Superior temporal gyrus (tissue), 1 donor: ENCODE measurements around the gene CEACAM21.

Experiments used
- DNase-seq: peaks from one replicate; pipeline ENCODE4 v3.0.0-alpha.2; 2016; ENCODE audit errors: extremely low spot score

The CEACAM21 gene

DNA sequence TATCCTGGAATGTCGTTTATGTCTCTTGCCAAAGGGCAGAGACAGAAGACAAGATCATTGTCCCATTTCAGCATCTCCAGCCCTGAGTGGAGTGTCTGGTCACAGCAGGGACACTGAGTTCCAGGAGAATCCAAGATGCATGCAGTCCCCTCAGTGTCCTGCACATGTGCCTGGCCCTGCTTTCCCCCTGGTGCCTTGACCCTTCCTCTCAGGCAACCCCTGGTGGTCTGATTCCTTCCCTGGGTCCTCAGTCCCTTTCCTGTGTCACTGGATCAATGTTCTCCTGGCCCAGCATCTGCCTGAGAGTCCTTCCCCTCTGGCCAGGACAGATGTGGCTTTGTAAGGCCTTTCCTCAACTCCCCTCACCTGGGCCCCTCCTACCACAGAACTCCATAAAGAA is 9.0 kb downstream of the CEACAM21 start:
- no peak for DNase-seq

DNA sequence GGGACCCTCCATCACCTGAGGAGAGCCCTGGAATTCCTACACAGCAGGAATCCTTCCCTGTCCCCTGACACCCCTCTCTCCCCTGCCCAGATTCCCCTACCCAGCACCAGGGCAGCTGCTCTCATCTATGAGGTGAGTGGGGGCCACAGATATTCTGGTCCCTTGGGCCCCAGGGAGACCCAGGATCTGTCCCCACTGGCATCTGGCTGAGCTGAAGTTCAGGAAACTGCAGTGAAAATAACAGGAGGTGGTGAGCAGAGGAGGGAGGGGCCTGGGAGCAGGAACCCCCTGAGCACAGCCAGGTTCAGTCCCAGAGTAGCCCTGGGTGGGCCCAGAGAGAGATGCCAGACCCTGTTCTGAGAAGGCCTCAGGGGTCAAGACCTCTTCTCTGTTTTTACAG is 10.1 kb downstream of the CEACAM21 start:
- no peak for DNase-seq

DNA sequence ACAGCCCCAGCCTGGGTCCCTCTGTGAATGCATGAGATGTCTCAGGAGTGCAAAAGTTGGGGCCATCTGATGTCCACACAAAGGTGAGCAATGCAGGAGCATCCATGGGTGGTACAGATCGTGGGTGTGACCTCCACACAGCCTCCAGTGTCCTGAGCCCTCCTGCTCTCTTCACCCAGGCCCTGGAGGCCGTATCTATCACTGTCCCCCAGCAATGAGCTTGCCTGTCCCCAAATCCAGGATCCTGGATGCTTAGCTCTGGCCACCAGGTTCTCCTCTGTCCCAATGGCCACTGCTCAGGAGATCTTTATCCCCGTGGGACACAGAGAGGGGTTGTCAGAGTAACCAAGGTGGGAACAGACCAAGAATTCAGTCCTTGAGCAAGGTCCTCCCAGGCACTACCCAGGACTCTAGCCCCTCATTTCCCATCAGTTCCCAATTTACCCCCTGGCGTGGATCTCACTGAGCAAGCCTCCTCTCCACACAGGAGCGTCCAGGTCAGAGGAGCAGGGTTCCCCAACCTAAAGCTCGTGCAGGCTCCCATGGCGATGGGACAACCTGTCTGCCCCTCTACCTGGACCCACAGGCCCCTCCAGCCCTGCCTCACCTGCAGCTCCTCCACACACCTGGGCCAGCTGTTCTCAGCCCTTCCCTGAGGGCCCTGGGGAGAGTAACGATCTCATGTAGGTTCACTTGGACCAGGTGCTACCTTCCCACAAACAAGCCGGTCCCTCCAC is 11.3 kb downstream of the CEACAM21 start:
- no peak for DNase-seq

DNA sequence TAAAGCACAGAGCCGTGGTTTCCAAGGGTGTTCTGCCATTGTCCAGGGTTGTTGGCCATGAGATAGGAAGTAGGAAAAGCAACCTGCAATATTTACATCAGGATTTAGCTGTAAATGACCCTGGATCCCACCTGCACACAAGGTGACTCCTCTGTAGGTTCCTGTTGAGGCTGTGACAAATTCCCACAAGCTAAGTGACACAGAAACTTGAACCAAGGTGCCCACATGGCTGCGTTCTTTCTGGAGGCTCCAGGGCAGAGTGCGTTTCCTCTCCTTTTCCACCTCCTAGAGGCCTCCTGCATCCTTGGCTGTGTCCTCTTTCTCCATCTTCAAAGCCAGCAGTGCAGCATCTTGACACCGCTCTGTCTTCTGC is 11.9 kb downstream of the CEACAM21 start:
- DNase-seq, result no peak

DNA sequence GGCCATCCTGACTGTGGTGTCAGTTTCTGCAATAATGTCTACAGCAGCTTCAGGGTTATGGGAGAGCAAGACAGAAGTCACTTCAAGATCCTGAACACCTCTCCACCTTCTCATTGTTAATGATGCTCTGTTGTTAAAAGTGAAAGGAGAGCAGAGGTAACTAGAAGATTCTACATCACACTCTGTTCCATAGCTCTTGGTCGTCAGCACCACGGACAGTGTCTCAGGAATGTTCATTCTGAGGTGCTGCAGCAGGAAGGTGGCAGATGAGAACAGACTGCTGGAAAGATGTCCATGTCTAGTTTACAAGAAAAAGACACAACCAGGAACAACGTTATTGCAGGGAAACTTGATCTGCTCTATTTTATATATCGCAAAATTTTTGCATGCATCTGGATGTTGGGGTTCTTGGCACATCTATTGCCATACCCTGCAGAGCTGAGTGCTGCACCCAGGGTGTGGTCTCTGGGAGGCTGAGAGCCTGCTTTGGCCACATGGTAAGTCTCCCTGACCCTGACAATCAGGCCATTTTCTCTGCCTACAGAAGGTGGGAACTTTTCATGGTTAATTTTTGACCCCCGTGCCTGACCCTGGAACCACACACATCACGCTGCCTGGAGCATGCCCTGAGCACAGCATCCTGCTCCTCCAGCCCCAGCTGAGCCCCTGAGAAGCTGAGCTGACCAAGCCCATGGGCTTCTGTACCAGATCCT is 12.7 kb downstream of the CEACAM21 start:
- DNase-seq, result no peak

DNA sequence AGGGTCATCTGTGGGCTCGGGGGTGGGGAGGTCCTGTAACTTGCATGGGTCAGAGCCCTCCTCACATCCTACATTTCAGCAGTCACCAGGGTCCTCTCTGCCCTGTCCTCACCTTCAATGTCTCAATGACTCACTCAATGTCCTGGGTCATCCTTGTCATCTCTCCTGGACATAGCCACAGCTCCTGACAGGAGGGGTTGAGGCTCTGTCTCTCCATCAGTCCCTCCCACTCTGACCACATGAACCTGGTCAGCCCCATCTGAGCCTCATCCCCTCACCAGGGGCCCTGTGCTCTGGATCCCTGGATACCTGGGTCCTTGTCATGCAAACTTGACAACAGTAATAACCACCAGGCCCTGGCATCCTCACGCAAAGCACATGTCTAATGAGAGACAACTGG is 13.4 kb downstream of the CEACAM21 start:
- no peak for DNase-seq

DNA sequence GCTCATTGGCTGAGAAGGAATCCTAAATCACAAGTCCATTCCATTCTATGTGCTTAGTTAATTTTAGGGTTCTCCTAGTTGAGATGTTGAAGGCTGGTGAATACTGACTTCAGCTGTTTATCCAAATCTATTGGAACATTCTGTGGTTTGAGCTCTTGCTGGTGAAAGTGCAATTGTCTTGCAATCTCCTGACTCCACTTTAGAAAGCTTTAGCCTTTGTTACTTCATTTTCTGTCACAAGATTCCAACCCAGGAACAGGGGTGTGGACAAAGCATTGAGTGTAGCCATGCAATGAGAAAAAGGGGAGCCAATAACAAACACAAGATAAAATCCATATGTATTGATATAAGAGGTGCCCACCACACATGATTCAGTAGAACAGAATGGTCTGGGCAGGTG is 15.0 kb downstream of the CEACAM21 start:
- DNase-seq, result no peak

DNA sequence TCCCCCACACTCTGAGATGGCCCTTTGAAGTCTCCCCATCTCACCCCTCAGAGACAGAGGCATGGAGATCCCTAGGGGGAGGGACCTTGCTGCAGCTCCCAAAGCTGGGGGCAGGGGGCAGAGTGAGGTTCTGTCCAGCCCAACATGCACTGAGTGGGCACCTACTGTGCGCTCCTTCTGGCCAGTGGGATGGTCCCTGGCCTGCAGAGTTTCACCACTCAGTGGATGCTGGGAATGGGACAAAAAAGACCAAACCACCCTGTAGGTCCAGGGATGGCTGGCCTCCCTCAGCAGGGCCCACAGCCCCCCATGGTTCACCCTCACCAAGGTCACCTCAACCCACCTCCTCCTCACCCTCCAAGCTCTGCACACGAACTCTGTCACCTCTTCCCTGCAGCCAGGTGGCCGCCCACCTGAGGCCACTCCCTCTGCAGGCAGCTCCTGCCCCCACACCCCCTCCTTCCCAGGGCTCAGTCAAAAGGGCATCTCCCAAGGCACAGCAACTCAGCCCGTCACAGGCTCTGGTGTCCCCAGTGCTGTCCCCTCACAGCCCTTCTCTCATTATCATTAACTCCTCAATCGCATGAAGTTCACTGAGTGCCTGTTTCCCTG is 16.1 kb downstream of the CEACAM21 start:
- no peak for DNase-seq

DNA sequence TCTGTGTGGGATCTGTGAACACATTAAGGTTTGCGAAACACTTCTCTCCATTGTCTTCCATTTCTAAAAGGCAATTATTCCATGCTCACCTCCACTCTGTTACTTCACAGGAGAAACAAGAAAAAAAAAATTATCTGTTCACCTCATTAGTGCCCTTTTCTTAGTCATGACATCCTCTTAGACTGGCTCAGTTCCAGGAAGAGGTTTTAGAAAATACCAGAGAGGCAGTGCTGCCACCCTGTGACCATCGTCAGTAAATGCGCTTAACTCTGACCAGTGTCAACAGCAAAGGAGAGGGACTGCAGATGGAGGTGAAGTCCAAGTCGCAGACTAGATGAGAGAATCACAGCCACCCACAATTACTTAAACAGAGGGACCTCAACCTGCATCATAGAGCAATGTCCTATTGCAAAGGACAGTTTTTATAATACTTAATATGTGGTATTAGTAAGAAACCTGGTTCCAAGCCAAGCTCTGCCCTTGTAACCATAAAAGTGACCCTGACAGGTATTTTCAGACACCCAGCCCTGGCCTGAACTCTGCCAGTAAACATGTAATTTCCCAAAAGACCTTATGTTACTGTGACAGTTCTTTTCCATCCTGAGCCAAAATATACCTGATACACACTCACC is 19.4 kb downstream of the CEACAM21 start:
- peak; percentile 46 for DNase-seq

DNA sequence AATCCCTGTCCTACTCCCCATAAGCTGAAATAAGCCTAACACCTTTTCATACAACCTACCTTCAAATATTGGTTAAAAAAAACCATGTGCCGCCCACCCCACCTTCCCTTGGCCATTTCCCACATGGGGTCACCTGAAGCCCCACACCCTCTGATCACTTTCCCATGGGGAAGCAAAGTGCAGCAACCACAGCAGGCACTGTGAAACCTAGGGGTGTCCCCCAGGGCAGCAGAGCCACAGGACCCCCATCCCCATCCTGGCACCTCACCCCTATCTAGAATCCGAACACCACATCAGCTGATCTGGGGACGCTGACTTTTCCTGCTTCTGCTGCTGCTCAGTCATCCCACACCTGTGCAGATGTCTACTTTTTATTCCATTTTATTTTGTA is 19.9 kb downstream of the CEACAM21 start:
- DNase-seq, result no peak

DNA sequence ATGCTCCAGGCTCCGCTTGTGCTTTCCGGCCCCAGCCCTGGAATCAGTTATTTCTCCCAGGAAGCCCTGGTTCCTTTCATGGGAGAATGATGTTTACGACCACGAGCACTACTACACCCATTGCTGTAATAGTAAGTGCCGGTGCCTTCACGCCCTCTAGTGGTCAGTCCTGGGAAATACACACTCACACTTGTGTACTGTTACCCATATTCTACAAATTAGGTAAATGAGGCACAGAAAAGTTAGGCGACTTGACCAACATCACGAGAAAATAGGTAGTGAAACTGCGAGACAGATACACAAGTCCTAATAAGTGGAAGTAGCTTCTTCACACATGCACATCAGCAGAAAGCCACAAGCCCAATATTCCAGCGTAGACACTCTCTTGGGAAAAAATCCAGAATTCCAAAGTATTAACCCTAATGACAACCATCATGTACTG is 21.7 kb downstream of the CEACAM21 start:
- DNase-seq, result peak; percentile 80

DNA sequence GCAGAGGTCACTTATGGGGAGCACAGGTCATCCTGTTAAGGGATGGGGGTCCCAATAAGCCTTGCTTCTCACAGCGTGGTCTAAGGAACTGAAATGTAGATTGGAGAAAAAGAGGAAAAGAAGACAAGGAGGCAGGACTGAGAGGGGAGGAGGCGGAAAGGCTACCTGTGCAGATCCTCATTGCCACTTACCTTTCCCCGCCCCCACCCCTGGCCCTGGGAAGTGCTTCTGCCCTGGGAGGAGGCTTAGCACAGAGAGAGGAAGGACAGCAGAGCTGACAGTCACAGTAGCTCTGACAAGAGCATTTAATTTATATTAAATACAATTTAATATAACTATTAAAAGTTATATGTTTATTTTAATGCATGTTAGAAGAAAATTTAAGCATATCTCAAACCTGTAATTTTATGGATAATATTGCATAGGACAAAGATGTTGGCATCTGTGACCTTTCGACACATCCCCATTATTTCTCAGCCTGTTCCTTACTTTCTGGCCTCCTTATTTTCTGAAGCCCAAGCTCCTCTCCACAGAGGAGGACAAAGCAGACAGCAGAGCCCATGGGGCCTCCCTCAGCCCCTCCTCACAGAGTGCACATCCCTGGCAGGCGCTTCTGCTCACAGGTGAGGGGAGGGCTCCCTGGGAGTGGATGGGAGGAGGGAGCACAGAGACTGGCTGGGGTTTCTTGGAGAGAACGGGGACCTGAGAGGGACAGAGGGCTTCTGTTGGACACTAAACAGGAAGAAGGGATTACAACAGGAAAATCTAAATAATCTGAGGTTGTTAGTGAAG is 23.4 kb downstream of the CEACAM21 start:
- no peak for DNase-seq

DNA sequence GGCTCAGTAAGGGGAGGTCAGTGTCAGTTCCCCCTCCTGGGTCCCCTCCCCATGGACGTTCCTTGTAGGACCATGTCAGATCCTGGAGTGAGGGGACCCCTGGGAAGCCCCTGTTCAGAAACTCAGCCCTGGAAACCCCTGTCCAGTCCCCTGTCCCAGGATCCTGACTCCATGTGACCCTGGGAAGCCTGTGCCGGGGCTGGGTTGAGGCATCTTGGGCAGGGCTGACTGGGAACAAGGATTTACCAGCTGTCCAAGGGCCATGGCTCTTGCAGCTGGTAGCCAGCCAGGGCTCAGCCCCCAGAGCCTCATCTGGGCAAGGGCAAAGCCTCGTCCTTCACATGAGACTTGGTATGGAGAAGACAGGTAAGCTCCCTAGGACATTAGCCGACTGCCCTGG is 25.8 kb downstream of the CEACAM21 start:
- no peak for DNase-seq

DNA sequence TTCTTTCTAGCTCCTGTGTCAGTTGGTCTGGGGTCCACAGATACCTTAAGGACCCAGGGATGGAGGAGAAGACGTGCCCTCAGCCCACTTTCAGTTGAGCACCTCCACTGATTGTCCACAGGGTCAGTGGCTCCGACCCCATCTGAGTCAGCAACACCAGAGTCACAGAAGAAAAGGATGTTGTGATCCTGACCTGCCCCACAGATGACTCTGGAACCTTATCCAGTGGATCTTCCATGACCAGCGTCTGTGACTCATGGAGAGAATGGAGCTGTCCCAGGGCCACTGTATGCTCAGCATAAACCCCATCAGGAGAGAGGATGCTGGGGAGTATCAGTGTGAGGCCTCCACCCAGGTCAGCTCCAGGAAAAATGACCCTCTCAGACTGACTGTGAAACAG is 28.9 kb downstream of the CEACAM21 start:
- DNase-seq, result no peak

DNA sequence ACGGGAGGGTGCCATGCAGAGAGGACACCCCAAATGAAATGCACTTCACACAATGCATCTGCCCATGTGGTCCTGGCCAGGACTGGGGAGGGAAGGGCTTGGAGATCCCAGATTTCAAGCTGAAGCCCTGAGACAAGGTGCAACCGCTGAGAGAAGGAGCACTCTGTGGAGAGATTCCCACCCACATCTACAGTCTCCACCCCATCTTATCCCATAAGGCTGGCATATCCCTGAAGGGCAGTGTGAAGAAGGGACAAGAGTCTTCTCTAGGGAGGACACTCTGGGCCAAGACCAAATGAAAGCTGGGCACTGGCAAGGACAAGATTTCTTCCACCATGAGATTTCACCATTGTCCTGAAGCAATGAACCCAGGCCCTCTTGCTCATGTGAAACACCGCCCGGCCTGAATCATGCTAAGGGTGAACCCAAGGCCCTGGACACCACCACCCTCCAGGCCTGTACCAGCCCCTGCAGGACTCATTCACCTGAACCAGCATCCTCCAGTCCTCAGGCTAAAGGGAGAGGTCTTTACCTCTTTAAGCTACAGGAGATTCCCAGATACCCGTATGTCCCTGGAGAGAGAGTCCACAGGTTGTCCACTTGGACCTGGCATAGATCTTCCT is 30.4 kb downstream of the CEACAM21 start:
- no peak for DNase-seq

DNA sequence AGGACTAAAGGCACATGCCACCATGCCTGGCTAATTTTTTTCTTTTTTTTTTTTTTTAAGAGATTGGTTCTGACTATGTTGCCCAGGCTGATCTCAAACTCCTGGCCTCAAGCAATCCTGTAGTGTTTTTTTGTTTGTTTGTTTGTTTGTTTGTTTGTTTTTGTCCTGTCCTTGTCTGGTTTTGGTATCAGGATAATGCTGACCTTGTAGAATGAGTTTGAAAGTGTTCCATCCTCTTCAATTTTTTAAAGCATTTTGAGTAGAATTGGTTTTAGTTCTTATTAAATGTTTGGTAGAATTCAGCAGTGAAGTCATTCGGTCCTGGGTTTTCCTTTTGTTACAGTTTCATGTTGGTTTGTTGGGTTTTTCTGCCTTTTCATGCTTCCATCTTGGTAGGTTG is 31.7 kb downstream of the CEACAM21 start:
- no peak for DNase-seq

DNA sequence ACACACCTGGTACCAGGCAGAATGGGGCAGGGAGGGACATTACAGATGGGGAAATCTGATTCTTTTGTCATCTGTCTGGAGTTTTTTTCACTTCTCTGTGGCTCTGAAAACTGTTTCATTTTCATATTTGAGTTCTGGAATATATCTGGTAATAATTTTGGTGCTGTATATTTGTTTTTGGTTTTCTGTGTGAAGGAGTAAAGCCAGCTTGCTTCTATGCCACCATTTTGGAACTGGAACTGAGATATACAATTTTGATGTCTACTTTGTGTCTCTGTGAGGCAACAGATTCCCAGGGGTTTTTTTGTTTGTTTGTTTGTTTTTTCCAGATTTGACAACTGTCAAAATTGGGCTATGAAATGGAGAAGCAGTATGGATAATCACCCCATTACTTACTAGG is 34.8 kb downstream of the CEACAM21 start:
- DNase-seq, result no peak

DNA sequence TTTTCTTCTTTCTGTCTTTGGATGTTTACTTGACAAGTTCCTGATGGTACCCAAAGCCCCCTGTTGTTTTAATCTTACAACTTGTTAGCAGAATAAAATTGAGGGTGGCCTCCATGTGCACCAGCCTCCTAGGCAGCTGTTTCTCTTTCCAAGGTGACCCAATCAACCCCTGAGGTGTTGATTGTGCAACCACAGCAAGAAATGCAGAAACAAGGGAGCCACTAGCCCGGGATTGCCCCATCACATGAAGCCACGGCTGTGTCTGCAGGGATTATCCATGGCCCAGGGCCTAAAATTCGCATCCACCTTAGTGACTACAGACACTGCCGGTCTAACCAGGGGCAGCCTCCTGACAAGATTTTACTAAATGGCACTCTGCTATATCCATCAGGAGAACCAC is 36.5 kb downstream of the CEACAM21 start:
- DNase-seq, result no peak

DNA sequence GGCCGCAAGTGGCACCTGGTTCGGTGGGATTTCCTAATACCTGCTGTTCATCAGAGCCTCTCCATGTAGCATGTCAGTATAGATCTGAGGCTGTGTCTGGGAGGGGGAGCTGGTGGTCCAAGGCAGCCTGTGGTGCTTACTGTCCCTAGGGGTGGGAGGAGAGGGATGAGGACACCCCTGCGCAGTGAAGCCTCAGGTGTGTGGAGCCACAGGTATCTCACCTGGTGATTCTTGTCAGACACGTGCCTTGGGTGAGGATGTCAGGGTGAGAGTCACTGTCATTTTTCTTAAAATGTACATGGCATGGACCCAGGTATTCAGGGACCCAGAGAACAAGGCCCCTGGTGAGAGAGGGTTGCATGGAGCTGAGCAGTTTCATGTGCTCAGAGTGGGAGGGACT is 39.2 kb downstream of the CEACAM21 start:
- no peak for DNase-seq

DNA sequence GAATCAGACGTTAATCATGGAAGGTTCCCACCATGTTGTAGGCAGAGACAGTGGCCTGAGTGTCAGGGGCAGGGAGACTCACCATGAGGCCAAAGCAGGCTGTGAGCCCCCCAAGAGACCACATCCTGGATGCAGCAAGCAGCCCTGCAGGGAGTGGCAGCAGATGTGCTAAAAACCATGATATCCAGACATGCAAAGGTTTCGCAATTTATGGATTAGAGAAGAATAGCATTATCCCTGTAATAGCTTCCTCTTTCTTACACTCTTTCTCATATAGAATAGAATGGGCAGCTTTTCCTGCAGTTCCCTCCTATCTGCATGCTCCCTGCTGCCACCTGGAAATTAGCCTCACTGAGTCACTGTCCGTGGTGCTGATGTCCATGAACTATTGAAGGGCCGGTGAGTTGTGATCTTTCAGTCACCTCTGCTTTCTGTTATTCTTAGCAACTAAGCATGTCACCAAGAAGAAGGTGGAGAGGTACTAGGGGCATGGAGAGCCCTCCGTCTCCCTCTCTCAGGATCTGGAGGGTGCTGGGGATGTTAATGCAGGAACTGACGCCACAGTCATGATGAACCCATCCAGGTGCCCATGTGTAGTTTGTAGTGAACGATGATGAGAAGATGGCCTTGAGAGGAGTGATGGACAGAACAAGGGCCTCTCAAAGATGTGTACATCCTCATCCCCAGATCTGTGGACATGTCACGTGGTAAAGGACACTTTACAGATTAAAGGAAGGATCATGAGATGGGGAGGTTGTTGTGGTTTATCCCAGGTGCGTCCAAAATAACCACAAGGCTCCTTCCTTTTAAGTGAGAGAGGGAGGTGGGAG is 41.0 kb downstream of the CEACAM21 start:
- no peak for DNase-seq
